ENCODE results near the gene GALNT2.

GRCh38 chr1:230083053-230083452, 16.0 kb downstream of the GALNT2 start:
- no peak for TF ChIP-seq ZC3H10 (CRISPR knock-in tag; IDR thresholded peaks at IDR 0.05)
- TF ChIP-seq ZNF565 (CRISPR knock-in tag; conservative IDR thresholded peaks at IDR 0.05; ENCODE audit: low read depth) = no peak
- TF ChIP-seq, protein P1, sequence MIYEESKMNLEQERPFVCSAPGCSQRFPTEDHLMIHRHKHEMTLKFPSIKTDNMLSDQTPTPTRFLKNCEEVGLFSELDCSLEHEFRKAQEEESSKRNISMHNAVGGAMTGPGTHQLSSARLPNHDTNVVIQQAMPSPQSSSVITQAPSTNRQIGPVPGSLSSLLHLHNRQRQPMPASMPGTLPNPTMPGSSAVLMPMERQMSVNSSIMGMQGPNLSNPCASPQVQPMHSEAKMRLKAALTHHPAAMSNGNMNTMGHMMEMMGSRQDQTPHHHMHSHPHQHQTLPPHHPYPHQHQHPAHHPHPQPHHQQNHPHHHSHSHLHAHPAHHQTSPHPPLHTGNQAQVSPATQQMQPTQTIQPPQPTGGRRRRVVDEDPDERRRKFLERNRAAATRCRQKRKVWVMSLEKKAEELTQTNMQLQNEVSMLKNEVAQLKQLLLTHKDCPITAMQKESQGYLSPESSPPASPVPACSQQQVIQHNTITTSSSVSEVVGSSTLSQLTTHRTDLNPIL (CRISPR knock-in tag; IDR thresholded peaks at IDR 0.05; ENCODE audit: low read depth) = no peak
- no peak for TF ChIP-seq ARNTL (CRISPR knock-in tag; IDR thresholded peaks at IDR 0.05; ENCODE audit: borderline replicate concordance, low read depth)
- TF ChIP-seq SNAI2 (CRISPR knock-in tag; IDR thresholded peaks at IDR 0.05) = no peak
- TF ChIP-seq ZNF8 (CRISPR knock-in tag; IDR thresholded peaks at IDR 0.05) = no peak
- TF ChIP-seq, protein P2, sequence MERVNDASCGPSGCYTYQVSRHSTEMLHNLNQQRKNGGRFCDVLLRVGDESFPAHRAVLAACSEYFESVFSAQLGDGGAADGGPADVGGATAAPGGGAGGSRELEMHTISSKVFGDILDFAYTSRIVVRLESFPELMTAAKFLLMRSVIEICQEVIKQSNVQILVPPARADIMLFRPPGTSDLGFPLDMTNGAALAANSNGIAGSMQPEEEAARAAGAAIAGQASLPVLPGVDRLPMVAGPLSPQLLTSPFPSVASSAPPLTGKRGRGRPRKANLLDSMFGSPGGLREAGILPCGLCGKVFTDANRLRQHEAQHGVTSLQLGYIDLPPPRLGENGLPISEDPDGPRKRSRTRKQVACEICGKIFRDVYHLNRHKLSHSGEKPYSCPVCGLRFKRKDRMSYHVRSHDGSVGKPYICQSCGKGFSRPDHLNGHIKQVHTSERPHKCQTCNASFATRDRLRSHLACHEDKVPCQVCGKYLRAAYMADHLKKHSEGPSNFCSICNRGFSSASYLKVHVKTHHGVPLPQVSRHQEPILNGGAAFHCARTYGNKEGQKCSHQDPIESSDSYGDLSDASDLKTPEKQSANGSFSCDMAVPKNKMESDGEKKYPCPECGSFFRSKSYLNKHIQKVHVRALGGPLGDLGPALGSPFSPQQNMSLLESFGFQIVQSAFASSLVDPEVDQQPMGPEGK (CRISPR knock-in tag; IDR thresholded peaks at IDR 0.05; ENCODE audit: borderline replicate concordance) = no peak
